ENCODE results near the gene ROCK2. TPM values are rescaled to one million over a fixed set of nuclear protein-coding genes. Genes with fewer than 3 reads are reported as not detected.

Gene ROCK2
- total and polyA plus RNA-seq, 2 experiments from 2014 or later = 34.5 to 59.6 TPM

GRCh38 chr2:11343650-11344341 is 640 bp downstream of the ROCK2 start:
- Histone ChIP-seq H2AFZ (peak overlapping the region; percentile 4), H3K4me2 (peak overlapping the region; percentile 89), H3K4me1 (ENCODE audit: insufficient read depth) (peaks cover 36% of the 10 kb centered on the region), H4K20me1 (ENCODE audit: insufficient read depth, poor library complexity, severe bottlenecking) (peaks cover 47% of the 10 kb centered on the region), H3K9me2 (replicated peaks; ENCODE audit: insufficient read depth) (no peaks in the 10 kb centered on the region), H3K27ac (peak overlapping the region; percentile 100), H3K36me3 (replicated peaks; ENCODE audit: insufficient read depth, low read depth) (no peaks in the 10 kb centered on the region), H3K9me3 (ENCODE audit: low read depth) (no peaks in the 10 kb centered on the region), H3K4me3 (peak overlapping the region; percentile 92), H3K27me3 (no peaks in the 10 kb centered on the region), H3K79me2 (peaks cover 52% of the 10 kb centered on the region)
- DNase-seq (ENCODE audit: low spot score) = peak; percentile 63
- WGBS (ENCODE audit: low lambda C conversion rate, missing lambda C conversion rate) = 0% methylated on average over 13 of the region's 55 CpGs
- TF ChIP-seq EZH2 (IDR thresholded peaks at IDR 0.05; ENCODE audit: borderline replicate concordance) (no peak), CTCF (IDR thresholded peaks at IDR 0.05; ENCODE audit: poor library complexity) (no peak), EZH2phosphoT487 (IDR thresholded peaks at IDR 0.05; ENCODE audit: low read depth, severe bottlenecking, unreplicated experiment) (no peak)

GRCh38 chr2:11343368-11343649 is 1.1 kb downstream of the ROCK2 start:
- no peaks in the 10 kb centered on the region for H3K9me2 ChIP-seq (replicated peaks; ENCODE audit: insufficient read depth)
- 0% methylated on average over 7 of the region's 7 CpGs for WGBS (ENCODE audit: low lambda C conversion rate, missing lambda C conversion rate)
- peak overlapping the region; percentile 100 for H3K27ac ChIP-seq
- no peak overlapping the region for H2AFZ ChIP-seq
- peaks cover 33% of the 10 kb centered on the region for H3K4me1 ChIP-seq (ENCODE audit: insufficient read depth)
- H3K36me3 ChIP-seq (replicated peaks; ENCODE audit: insufficient read depth, low read depth) = no peaks in the 10 kb centered on the region
- DNase-seq (ENCODE audit: low spot score) = no peak
- H4K20me1 ChIP-seq (ENCODE audit: insufficient read depth, poor library complexity, severe bottlenecking) = peaks cover 52% of the 10 kb centered on the region
- H3K79me2 ChIP-seq = peaks cover 57% of the 10 kb centered on the region
- H3K4me3 ChIP-seq = peak overlapping the region; percentile 92
- TF ChIP-seq EZH2 (IDR thresholded peaks at IDR 0.05; ENCODE audit: borderline replicate concordance) (no peak), CTCF (IDR thresholded peaks at IDR 0.05; ENCODE audit: poor library complexity) (no peak), EZH2phosphoT487 (IDR thresholded peaks at IDR 0.05; ENCODE audit: low read depth, severe bottlenecking, unreplicated experiment) (no peak)
- no peaks in the 10 kb centered on the region for H3K9me3 ChIP-seq (ENCODE audit: low read depth)
- peak overlapping the region; percentile 89 for H3K4me2 ChIP-seq
- H3K27me3 ChIP-seq = no peaks in the 10 kb centered on the region

GRCh38 chr2:11342551-11343367 is 1.7 kb downstream of the ROCK2 start:
- Histone ChIP-seq H3K9me3 (ENCODE audit: low read depth) (no peaks in the 10 kb centered on the region), H3K9me2 (replicated peaks; ENCODE audit: insufficient read depth) (no peaks in the 10 kb centered on the region), H3K36me3 (replicated peaks; ENCODE audit: insufficient read depth, low read depth) (no peaks in the 10 kb centered on the region), H3K4me3 (peak overlapping the region; percentile 92), H3K27me3 (no peaks in the 10 kb centered on the region), H3K27ac (peak overlapping the region; percentile 100), H2AFZ (no peak overlapping the region), H3K79me2 (peaks cover 62% of the 10 kb centered on the region), H3K4me2 (peak overlapping the region; percentile 89), H4K20me1 (ENCODE audit: insufficient read depth, poor library complexity, severe bottlenecking) (peaks cover 57% of the 10 kb centered on the region), H3K4me1 (ENCODE audit: insufficient read depth) (peaks cover 32% of the 10 kb centered on the region)
- WGBS (ENCODE audit: low lambda C conversion rate, missing lambda C conversion rate) = 1% methylated on average over 14 of the region's 14 CpGs
- no peak for TF ChIP-seq CTCF (IDR thresholded peaks at IDR 0.05; ENCODE audit: poor library complexity)
- peak; percentile 70 for DNase-seq (ENCODE audit: low spot score)
